ENCODE data around the gene FABP7. TPM values are rescaled to one million over a fixed set of nuclear protein-coding genes. Genes with fewer than 3 reads are reported as not detected.

Gene FABP7
- total and polyA plus RNA-seq, 3 experiments from 2014 or later, result not detected

- H3K36me3 Mint-ChIP-seq, result no peaks in the 10 kb centered on the region
- no peaks in the 10 kb centered on the region for H3K4me1 ChIP-seq (ENCODE audit: insufficient read depth, low read length)
- H3K4me3 Mint-ChIP-seq, result no peak overlapping the region
- no peaks in the 10 kb centered on the region for H3K4me1 Mint-ChIP-seq
- H3K4me3 ChIP-seq (ENCODE audit: low read length), result no peak overlapping the region
- no peaks in the 10 kb centered on the region for H3K9me3 ChIP-seq (ENCODE audit: low read length)
- no peaks in the 10 kb centered on the region for H3K27me3 ChIP-seq (ENCODE audit: insufficient read depth, low read length, poor library complexity, severe bottlenecking)
- peaks cover 0 to 2% (median 0%) of the 10 kb centered on the region in 5 donors for H3K9me3 Mint-ChIP-seq
- DNase-seq, result no peak
- ChIA-PET CTCF (no interaction called here), POLR2A (no interaction called here)
- H3K27ac Mint-ChIP-seq, result no peak overlapping the region
- no peaks in the 10 kb centered on the region for H3K36me3 ChIP-seq (ENCODE audit: insufficient read depth, low read length)
- peaks cover 7 to 18% of the 10 kb centered on the region in 2 donors for H3K27me3 Mint-ChIP-seq
- no peak overlapping the region for H3K27ac ChIP-seq (ENCODE audit: low read depth, low read length)
These were observed 13.3 kb upstream of the FABP7 start for GRCh38 chr6:122766256-122766655.

- Mint-ChIP-seq H3K9me3 (peaks cover 0 to 5% (median 0%) of the 10 kb centered on the region in 5 donors), H3K4me3 (no peak overlapping the region), H3K36me3 (no peaks in the 10 kb centered on the region), H3K27ac (no peak overlapping the region), H3K27me3 (peaks cover 5 to 21% of the 10 kb centered on the region in 2 donors), H3K4me1 (no peaks in the 10 kb centered on the region)
- Histone ChIP-seq H3K9me3 (ENCODE audit: low read length) (no peaks in the 10 kb centered on the region), H3K4me1 (ENCODE audit: insufficient read depth, low read length) (no peaks in the 10 kb centered on the region), H3K27ac (ENCODE audit: low read depth, low read length) (no peak overlapping the region), H3K36me3 (ENCODE audit: insufficient read depth, low read length) (no peaks in the 10 kb centered on the region), H3K27me3 (ENCODE audit: insufficient read depth, low read length, poor library complexity, severe bottlenecking) (no peaks in the 10 kb centered on the region), H3K4me3 (ENCODE audit: low read length) (no peak overlapping the region)
- ChIA-PET POLR2A (no interaction called here), CTCF (no interaction called here)
- no peak for DNase-seq
These were observed 8.5 kb upstream of the FABP7 start for GRCh38 chr6:122770835-122771601.

GRCh38 chr6:122772724-122773415 lies 6.6 kb upstream of the FABP7 start:
- Histone ChIP-seq H3K4me1 (ENCODE audit: insufficient read depth, low read length) (no peaks in the 10 kb centered on the region), H3K4me3 (ENCODE audit: low read length) (no peak overlapping the region), H3K27ac (ENCODE audit: low read depth, low read length) (no peak overlapping the region), H3K27me3 (ENCODE audit: insufficient read depth, low read length, poor library complexity, severe bottlenecking) (no peaks in the 10 kb centered on the region), H3K9me3 (ENCODE audit: low read length) (no peaks in the 10 kb centered on the region), H3K36me3 (ENCODE audit: insufficient read depth, low read length) (no peaks in the 10 kb centered on the region)
- Mint-ChIP-seq H3K4me3 (no peak overlapping the region), H3K4me1 (no peaks in the 10 kb centered on the region), H3K27ac (no peak overlapping the region), H3K9me3 (peaks cover 0 to 5% (median 0%) of the 10 kb centered on the region in 5 donors), H3K36me3 (no peaks in the 10 kb centered on the region), H3K27me3 (peaks cover 0 to 16% of the 10 kb centered on the region in 2 donors)
- ChIA-PET CTCF (no interaction called here), POLR2A (no interaction called here)
- no peak for DNase-seq

- H3K27ac ChIP-seq (ENCODE audit: low read depth, low read length), result no peak overlapping the region
- CTCF ChIA-PET, result no interaction called here
These were observed 3.5 kb upstream of the FABP7 start for GRCh38 chr6:122775975-122776374.

GRCh38 chr6:122778302-122778701 lies 1.2 kb upstream of the FABP7 start:
- H3K36me3 Mint-ChIP-seq, result no peaks in the 10 kb centered on the region
- peaks cover 0 to 5% (median 0%) of the 10 kb centered on the region in 5 donors for H3K9me3 Mint-ChIP-seq
- H3K27ac ChIP-seq (ENCODE audit: low read depth, low read length), result no peak overlapping the region
- no peak overlapping the region for H3K4me3 Mint-ChIP-seq
- H3K9me3 ChIP-seq (ENCODE audit: low read length), result no peaks in the 10 kb centered on the region
- ChIA-PET POLR2A (no interaction called here), CTCF (no interaction called here)
- no peaks in the 10 kb centered on the region for H3K4me1 Mint-ChIP-seq
- peaks cover 2 to 9% of the 10 kb centered on the region in 2 donors for H3K27me3 Mint-ChIP-seq
- H3K4me3 ChIP-seq (ENCODE audit: low read length), result no peak overlapping the region
- no peak for DNase-seq
- peak overlapping the region in 1 of 8 donors; percentile 5 for H3K27ac Mint-ChIP-seq
- H3K36me3 ChIP-seq (ENCODE audit: insufficient read depth, low read length), result no peaks in the 10 kb centered on the region
- no peaks in the 10 kb centered on the region for H3K27me3 ChIP-seq (ENCODE audit: insufficient read depth, low read length, poor library complexity, severe bottlenecking)
- H3K4me1 ChIP-seq (ENCODE audit: insufficient read depth, low read length), result no peaks in the 10 kb centered on the region

More at GRCh38 chr6:122775975-122776374, 3.5 kb upstream of the FABP7 start:
- no peak for DNase-seq
- no peak overlapping the region for H3K27ac Mint-ChIP-seq
- peaks cover 0 to 5% (median 0%) of the 10 kb centered on the region in 5 donors for H3K9me3 Mint-ChIP-seq
- Histone ChIP-seq H3K27me3 (ENCODE audit: insufficient read depth, low read length, poor library complexity, severe bottlenecking) (no peaks in the 10 kb centered on the region), H3K4me1 (ENCODE audit: insufficient read depth, low read length) (no peaks in the 10 kb centered on the region), H3K4me3 (ENCODE audit: low read length) (no peak overlapping the region), H3K9me3 (ENCODE audit: low read length) (no peaks in the 10 kb centered on the region), H3K36me3 (ENCODE audit: insufficient read depth, low read length) (no peaks in the 10 kb centered on the region)
- POLR2A ChIA-PET, result no interaction called here
- no peak overlapping the region for H3K4me3 Mint-ChIP-seq
- H3K36me3 Mint-ChIP-seq, result no peaks in the 10 kb centered on the region
- no peaks in the 10 kb centered on the region for H3K4me1 Mint-ChIP-seq
- peaks cover 2 to 11% of the 10 kb centered on the region in 2 donors for H3K27me3 Mint-ChIP-seq

- no peaks in the 10 kb centered on the region for H3K36me3 ChIP-seq (ENCODE audit: insufficient read depth, low read length)
- H3K36me3 Mint-ChIP-seq, result no peaks in the 10 kb centered on the region
- H3K27ac ChIP-seq (ENCODE audit: low read depth, low read length), result no peak overlapping the region
- H3K9me3 Mint-ChIP-seq, result peaks cover 0 to 5% (median 0%) of the 10 kb centered on the region in 5 donors
- POLR2A ChIA-PET, result no interaction called here
- H3K27me3 ChIP-seq (ENCODE audit: insufficient read depth, low read length, poor library complexity, severe bottlenecking), result no peaks in the 10 kb centered on the region
- H3K27ac Mint-ChIP-seq, result no peak overlapping the region
- no peak for DNase-seq
- peaks cover 2 to 13% of the 10 kb centered on the region in 2 donors for H3K27me3 Mint-ChIP-seq
- CTCF ChIA-PET, result no interaction called here
- H3K4me1 ChIP-seq (ENCODE audit: insufficient read depth, low read length), result no peaks in the 10 kb centered on the region
- no peaks in the 10 kb centered on the region for H3K9me3 ChIP-seq (ENCODE audit: low read length)
- H3K4me3 Mint-ChIP-seq, result no peak overlapping the region
- no peaks in the 10 kb centered on the region for H3K4me1 Mint-ChIP-seq
- H3K4me3 ChIP-seq (ENCODE audit: low read length), result no peak overlapping the region
These were observed 393 bp upstream of the FABP7 start for GRCh38 chr6:122778985-122779661.

- Mint-ChIP-seq H3K4me3 (no peak overlapping the region), H3K4me1 (no peaks in the 10 kb centered on the region), H3K27ac (peak overlapping the region in 1 of 8 donors; percentile 52), H3K9me3 (peaks cover 0 to 5% (median 0%) of the 10 kb centered on the region in 5 donors), H3K27me3 (peaks cover 2 to 17% of the 10 kb centered on the region in 2 donors), H3K36me3 (no peaks in the 10 kb centered on the region)
- H3K4me3 ChIP-seq (ENCODE audit: low read length), result no peak overlapping the region
- no peak overlapping the region for H3K27ac ChIP-seq (ENCODE audit: low read depth, low read length)
- no peaks in the 10 kb centered on the region for H3K4me1 ChIP-seq (ENCODE audit: insufficient read depth, low read length)
- no peak for DNase-seq
- ChIA-PET CTCF (no interaction called here), POLR2A (no interaction called here)
- no peaks in the 10 kb centered on the region for H3K9me3 ChIP-seq (ENCODE audit: low read length)
- no peaks in the 10 kb centered on the region for H3K36me3 ChIP-seq (ENCODE audit: insufficient read depth, low read length)
- H3K27me3 ChIP-seq (ENCODE audit: insufficient read depth, low read length, poor library complexity, severe bottlenecking), result no peaks in the 10 kb centered on the region
These were observed 598 bp downstream of the FABP7 start for GRCh38 chr6:122780114-122780513.

GRCh38 chr6:122781716-122782115 lies 2.2 kb downstream of the FABP7 start:
- DNase-seq, result no peak
- no peaks in the 10 kb centered on the region for H3K9me3 ChIP-seq (ENCODE audit: low read length)
- no peaks in the 10 kb centered on the region for H3K27me3 ChIP-seq (ENCODE audit: insufficient read depth, low read length, poor library complexity, severe bottlenecking)
- ChIA-PET POLR2A (no interaction called here), CTCF (no interaction called here)
- no peak overlapping the region for H3K27ac ChIP-seq (ENCODE audit: low read depth, low read length)
- no peaks in the 10 kb centered on the region for H3K4me1 Mint-ChIP-seq
- peaks cover 2 to 23% of the 10 kb centered on the region in 2 donors for H3K27me3 Mint-ChIP-seq
- H3K36me3 Mint-ChIP-seq, result no peaks in the 10 kb centered on the region
- no peak overlapping the region for H3K27ac Mint-ChIP-seq
- no peaks in the 10 kb centered on the region for H3K36me3 ChIP-seq (ENCODE audit: insufficient read depth, low read length)
- no peak overlapping the region for H3K4me3 ChIP-seq (ENCODE audit: low read length)
- no peak overlapping the region for H3K4me3 Mint-ChIP-seq
- H3K9me3 Mint-ChIP-seq, result no peaks in the 10 kb centered on the region
- H3K4me1 ChIP-seq (ENCODE audit: insufficient read depth, low read length), result no peaks in the 10 kb centered on the region
